Smooth muscle cell (in vitro differentiated cells): ENCODE data around the gene GNAZ. TPM values are rescaled to one million over a fixed set of nuclear protein-coding genes. Genes with fewer than 3 reads are reported as not detected.

Source experiments
- DNase-seq: peaks from one replicate; lab custom pipeline; 2025; ENCODE audit not compliant: unreplicated experiment; lab: John Stamatoyannopoulos, UW
- H2AFZ ChIP-seq: fragments of 200-600 bp; sonication (generic); 2 replicates; pipeline ENCODE4 v1.6.0; 2016; ENCODE audit warnings: antibody characterized with exemption, low read depth, mild to moderate bottlenecking
- H3F3A ChIP-seq: fragments of 200-600 bp; sonication (generic); 2 replicates; pipeline ENCODE4 v1.6.0; 2017; ENCODE audit warnings: antibody characterized with exemption, low read depth
- H3K27ac ChIP-seq: fragments of 200-600 bp; sonication (generic); 2 replicates; pipeline ENCODE4 v1.5.1; 2016; ENCODE audit warnings: low read depth, mild to moderate bottlenecking
- H3K27me3 ChIP-seq: fragments of 200-600 bp; sonication (generic); 2 replicates; pipeline ENCODE4 v1.6.1; 2016; ENCODE audit warnings: low read depth, mild to moderate bottlenecking
- H3K36me3 ChIP-seq: fragments of 200-600 bp; sonication (generic); 2 replicates; pipeline ENCODE4 v1.5.1; 2016; ENCODE audit warnings: low read depth
- H3K4me1 ChIP-seq: fragments of 200-600 bp; sonication (generic); 2 replicates; pipeline ENCODE4 v1.5.1; 2016; ENCODE audit warnings: low read depth
- H3K4me2 ChIP-seq: fragments of 200-600 bp; sonication (generic); 2 replicates; pipeline ENCODE4 v1.6.0; 2016; ENCODE audit warnings: mild to moderate bottlenecking
- H3K4me3 ChIP-seq: fragments of 200-600 bp; sonication (generic); 2 replicates; pipeline ENCODE4 v1.5.1; 2016; ENCODE audit warnings: mild to moderate bottlenecking
- H3K79me2 ChIP-seq: fragments of 200-600 bp; sonication (generic); 2 replicates; pipeline ENCODE4 v1.6.0; 2016; ENCODE audit warnings: low read depth, mild to moderate bottlenecking
- H3K9ac ChIP-seq: fragments of 200-600 bp; sonication (generic); 2 replicates; pipeline ENCODE4 v1.6.0; 2016; ENCODE audit warnings: low read depth
- H3K9me3 ChIP-seq: fragments of 200-600 bp; sonication (generic); replicated peaks from 2 replicates; pipeline ENCODE4 v1.5.1; 2016; ENCODE audit warnings: low read depth
- H4K20me1 ChIP-seq: fragments of 200-600 bp; sonication (generic); 2 replicates; pipeline ENCODE4 v1.6.0; 2016; ENCODE audit warnings: low read depth
- WGBS: methylation state at CpG from one replicate; pipeline ENCODE4 v1.1.7; 2016; ENCODE audit warnings: low lambda C conversion rate; 5-methylcytosine and 5-hydroxymethylcytosine counted together
- polyA plus RNA-seq: library from polyadenylated mRNA; unstranded; fragments of >200 nt; fragmentation: Nextera tagmentation; extraction: Ambion mirVana; gene quantifications from 2 replicates; pipeline ENCODE4 v1.2.1, GENCODE V29; 2016
- total RNA-seq: library from RNA; depleted of rRNA; stranded (reverse); fragments of >200 nt; gene quantifications from 2 replicates; pipeline ENCODE4 v1.2.3, GENCODE V29; 2014
- TF ChIP-seq, protein P1 (sequence below): fragments of 200-600 bp; sonication (generic); IDR thresholded peaks from 2 replicates; pipeline ENCODE4 v1.5.1; 2017; ENCODE audit warnings: borderline replicate concordance, mild to moderate bottlenecking, antibody characterized with exemption; ENCODE audit not compliant: insufficient read depth, poor library complexity, severe bottlenecking

Gene GNAZ
- total and polyA plus RNA-seq, 2 experiments from 2014 or later = 0.50 to 1.2 TPM

DNA sequence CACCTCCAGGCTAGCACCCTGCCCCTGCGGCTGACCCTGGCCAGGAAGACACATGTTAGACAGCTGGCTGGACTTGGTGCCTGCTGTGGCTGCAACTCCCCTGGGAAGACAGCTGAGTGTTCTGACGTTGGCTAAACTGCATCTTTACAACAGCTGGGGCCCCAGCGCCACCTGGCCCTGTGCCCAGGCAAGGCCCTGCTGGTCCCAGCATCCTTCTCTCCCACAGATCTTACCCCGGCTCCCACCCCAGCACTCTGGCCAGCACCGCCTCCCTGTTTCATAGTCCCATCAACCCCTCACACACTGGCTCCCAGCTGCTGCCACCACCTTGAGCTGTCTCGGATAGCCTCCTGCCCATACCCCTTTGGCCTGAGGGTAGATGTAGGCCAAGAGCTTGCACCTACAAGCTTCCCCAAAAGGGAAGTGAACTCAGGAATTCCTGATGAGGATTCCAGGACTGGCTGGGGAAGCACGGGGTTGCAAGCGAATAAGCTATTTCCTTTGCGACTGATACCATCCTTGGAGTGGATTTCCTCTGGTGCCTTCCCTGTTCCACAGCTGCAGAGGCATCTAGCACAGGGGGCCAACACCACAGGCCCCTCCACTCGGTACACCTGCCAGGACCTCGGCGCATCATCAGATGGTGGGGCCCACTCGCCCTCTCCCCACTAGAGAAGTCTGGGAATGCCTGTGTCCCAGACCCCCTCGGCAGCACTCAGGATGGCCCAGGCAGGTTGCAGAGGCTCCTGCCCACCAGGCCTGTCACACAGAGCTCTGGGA, 42.9 kb downstream of the GNAZ start:
- WGBS = 93% methylated on average over 14 of the region's 14 CpGs
- Histone ChIP-seq H3K4me2 (no peak overlapping the region), H3K4me3 (no peak overlapping the region), H2AFZ (no peak overlapping the region), H3K36me3 (no peaks in the 10 kb centered on the region), H3K9me3 (no peaks in the 10 kb centered on the region), H3F3A (no peaks in the 10 kb centered on the region), H3K4me1 (no peaks in the 10 kb centered on the region), H3K9ac (no peak overlapping the region), H3K27ac (no peak overlapping the region), H4K20me1 (no peaks in the 10 kb centered on the region), H3K79me2 (no peaks in the 10 kb centered on the region), H3K27me3 (no peaks in the 10 kb centered on the region)
- TF ChIP-seq, protein P1, sequence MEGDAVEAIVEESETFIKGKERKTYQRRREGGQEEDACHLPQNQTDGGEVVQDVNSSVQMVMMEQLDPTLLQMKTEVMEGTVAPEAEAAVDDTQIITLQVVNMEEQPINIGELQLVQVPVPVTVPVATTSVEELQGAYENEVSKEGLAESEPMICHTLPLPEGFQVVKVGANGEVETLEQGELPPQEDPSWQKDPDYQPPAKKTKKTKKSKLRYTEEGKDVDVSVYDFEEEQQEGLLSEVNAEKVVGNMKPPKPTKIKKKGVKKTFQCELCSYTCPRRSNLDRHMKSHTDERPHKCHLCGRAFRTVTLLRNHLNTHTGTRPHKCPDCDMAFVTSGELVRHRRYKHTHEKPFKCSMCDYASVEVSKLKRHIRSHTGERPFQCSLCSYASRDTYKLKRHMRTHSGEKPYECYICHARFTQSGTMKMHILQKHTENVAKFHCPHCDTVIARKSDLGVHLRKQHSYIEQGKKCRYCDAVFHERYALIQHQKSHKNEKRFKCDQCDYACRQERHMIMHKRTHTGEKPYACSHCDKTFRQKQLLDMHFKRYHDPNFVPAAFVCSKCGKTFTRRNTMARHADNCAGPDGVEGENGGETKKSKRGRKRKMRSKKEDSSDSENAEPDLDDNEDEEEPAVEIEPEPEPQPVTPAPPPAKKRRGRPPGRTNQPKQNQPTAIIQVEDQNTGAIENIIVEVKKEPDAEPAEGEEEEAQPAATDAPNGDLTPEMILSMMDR = no peak
- DNase-seq = no peak

DNA sequence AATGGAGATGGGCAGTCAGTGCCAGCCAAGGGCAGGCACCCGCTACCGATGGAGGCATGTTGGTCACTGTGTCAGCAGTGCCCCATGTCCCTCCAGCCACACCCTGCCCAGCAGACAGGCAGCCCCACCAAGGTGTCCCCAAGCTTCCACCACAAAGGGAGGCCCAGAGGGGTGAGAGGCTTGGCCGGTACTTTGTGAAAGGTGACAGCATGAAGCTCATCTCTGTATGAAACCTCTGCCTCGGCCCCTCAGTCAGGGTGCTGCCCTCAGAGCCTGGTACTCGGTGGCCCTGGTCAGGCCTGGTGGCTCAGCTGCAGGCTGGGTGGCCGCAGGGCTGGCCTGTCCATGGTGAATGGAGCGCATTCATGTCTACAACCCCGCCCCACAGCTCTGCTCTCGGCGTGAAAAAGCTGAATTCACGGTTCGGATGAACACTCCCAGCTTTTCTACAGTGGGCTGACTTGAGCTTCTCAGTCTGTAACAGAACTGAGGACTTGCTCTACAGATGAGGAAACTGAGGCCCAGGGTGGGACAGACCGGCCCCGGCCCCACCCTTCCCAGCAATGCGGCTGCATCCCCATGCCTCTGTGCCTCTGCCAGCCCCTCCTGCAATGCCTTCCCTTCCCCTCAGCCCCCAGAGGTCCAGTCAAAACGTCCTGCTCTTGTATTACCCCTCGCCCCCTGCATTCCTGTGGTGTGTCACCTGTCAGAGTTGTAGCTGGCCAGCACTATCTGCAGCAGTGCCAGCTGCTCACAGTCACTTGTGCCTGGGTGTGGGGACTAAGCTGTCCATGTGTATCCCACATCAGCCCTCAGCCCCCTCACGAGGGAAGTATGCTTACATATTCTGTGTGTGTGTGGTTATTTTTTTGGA, 43.8 kb downstream of the GNAZ start:
- Histone ChIP-seq H3K4me3 (no peak overlapping the region), H3K27me3 (no peaks in the 10 kb centered on the region), H3F3A (no peaks in the 10 kb centered on the region), H3K36me3 (no peaks in the 10 kb centered on the region), H3K4me2 (no peak overlapping the region), H3K4me1 (no peaks in the 10 kb centered on the region), H4K20me1 (no peaks in the 10 kb centered on the region), H2AFZ (no peak overlapping the region), H3K27ac (no peak overlapping the region), H3K9me3 (no peaks in the 10 kb centered on the region), H3K9ac (no peak overlapping the region), H3K79me2 (no peaks in the 10 kb centered on the region)
- no peak for DNase-seq
- TF ChIP-seq, protein P1 = no peak
- WGBS = 90% methylated on average over 15 of the region's 18 CpGs

DNA sequence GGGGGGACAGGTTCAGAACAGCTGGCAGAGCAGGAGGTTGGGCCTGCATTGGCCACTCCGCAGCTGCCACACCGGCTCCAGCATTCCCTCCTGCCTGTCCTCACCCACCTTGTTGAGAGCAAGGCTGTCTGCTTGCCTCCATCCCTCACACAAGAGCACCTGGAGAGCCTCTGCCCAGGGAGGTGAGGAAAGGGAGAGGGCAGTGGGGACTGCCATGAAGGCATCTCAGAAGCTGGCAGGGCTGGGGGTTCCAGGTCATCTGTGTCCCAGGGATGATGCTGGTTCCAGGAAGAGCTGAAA, 44.4 kb downstream of the GNAZ start:
- no peaks in the 10 kb centered on the region for H3K4me1 ChIP-seq
- no peak overlapping the region for H3K27ac ChIP-seq
- no peak overlapping the region for H3K4me2 ChIP-seq
- no peaks in the 10 kb centered on the region for H3K9me3 ChIP-seq
- no peak overlapping the region for H2AFZ ChIP-seq
- H4K20me1 ChIP-seq = no peaks in the 10 kb centered on the region
- no peak overlapping the region for H3K9ac ChIP-seq
- DNase-seq = no peak
- H3K36me3 ChIP-seq = no peaks in the 10 kb centered on the region
- WGBS = 92% methylated on average over 2 of the region's 2 CpGs
- no peaks in the 10 kb centered on the region for H3K27me3 ChIP-seq
- H3K79me2 ChIP-seq = no peaks in the 10 kb centered on the region
- H3F3A ChIP-seq = no peaks in the 10 kb centered on the region
- no peak overlapping the region for H3K4me3 ChIP-seq
- TF ChIP-seq, protein P1 = no peak
